KMS-11 (cell line): ENCODE data around the gene TRRAP.

Source experiments
- H2AFZ ChIP-seq: fragments of 200-600 bp; sonication (generic); 2 replicates; pipeline ENCODE4 v1.6.1; 2016; ENCODE audit warnings: antibody characterized with exemption, mixed run types, low read depth
- H3K27ac ChIP-seq: fragments of 200-600 bp; sonication (generic); 2 replicates; pipeline ENCODE4 v1.6.1; 2016; ENCODE audit warnings: mild to moderate bottlenecking, mixed run types
- H3K27me3 ChIP-seq: fragments of 200-600 bp; sonication (generic); 2 replicates; pipeline ENCODE4 v1.6.1; 2017; ENCODE audit warnings: mild to moderate bottlenecking, low read depth, mixed run types, moderate library complexity; ENCODE audit not compliant: insufficient read depth
- H3K36me3 ChIP-seq: fragments of 200-600 bp; sonication (generic); 2 replicates; pipeline ENCODE4 v1.6.1; 2017; ENCODE audit warnings: mild to moderate bottlenecking, mixed run types; ENCODE audit not compliant: insufficient read depth
- H3K4me1 ChIP-seq: fragments of 200-600 bp; sonication (generic); 2 replicates; pipeline ENCODE4 v1.6.1; 2016; ENCODE audit warnings: mild to moderate bottlenecking, low read depth, mixed run types; ENCODE audit not compliant: poor library complexity, severe bottlenecking
- H3K4me2 ChIP-seq: fragments of 200-600 bp; sonication (generic); 2 replicates; pipeline ENCODE4 v1.7.0; 2016; ENCODE audit warnings: mild to moderate bottlenecking, mixed run types
- H3K4me3 ChIP-seq: fragments of 200-600 bp; sonication (generic); IDR thresholded peaks from 2 replicates; pipeline ENCODE4 v1.6.1; 2017; ENCODE audit warnings: low read depth, low read length, mixed read lengths; ENCODE audit not compliant: insufficient read depth
- H3K79me2 ChIP-seq: fragments of 200-600 bp; sonication (generic); 2 replicates; pipeline ENCODE4 v1.6.1; 2016; ENCODE audit warnings: low read depth, mixed run types; ENCODE audit not compliant: insufficient read depth
- H3K9ac ChIP-seq: fragments of 200-600 bp; sonication (generic); 2 replicates; pipeline ENCODE4 v1.6.1; 2016; ENCODE audit warnings: mild to moderate bottlenecking, mixed run types
- H4K20me1 ChIP-seq: fragments of 200-600 bp; sonication (generic); 2 replicates; pipeline ENCODE4 v1.6.1; 2016; ENCODE audit warnings: mild to moderate bottlenecking, mixed run types; ENCODE audit not compliant: insufficient read depth
- CTCF ChIP-seq: fragments of 200-600 bp; sonication (generic); conservative IDR thresholded peaks from 2 replicates; pipeline ENCODE4 v1.6.1; 2017; ENCODE audit warnings: low read depth, mild to moderate bottlenecking, antibody characterized with exemption, low read length, moderate library complexity, mixed read lengths

Gene TRRAP

GRCh38 chr7:98868450-98868849, 9.9 kb upstream of the TRRAP start:
- Histone ChIP-seq H3K79me2 (no peaks in the 10 kb centered on the region), H3K27me3 (no peaks in the 10 kb centered on the region), H3K4me2 (no peak overlapping the region), H4K20me1 (no peaks in the 10 kb centered on the region), H3K36me3 (no peaks in the 10 kb centered on the region), H3K27ac (no peak overlapping the region), H2AFZ (no peak overlapping the region), H3K4me1 (no peaks in the 10 kb centered on the region), H3K9ac (no peak overlapping the region), H3K4me3 (no peak overlapping the region)
- no peak for TF ChIP-seq CTCF

GRCh38 chr7:98869027-98869596, 9.2 kb upstream of the TRRAP start:
- Histone ChIP-seq H4K20me1 (no peaks in the 10 kb centered on the region), H3K4me3 (no peak overlapping the region), H3K36me3 (no peaks in the 10 kb centered on the region), H3K79me2 (no peaks in the 10 kb centered on the region), H3K27me3 (no peaks in the 10 kb centered on the region), H3K4me2 (no peak overlapping the region), H3K27ac (no peak overlapping the region), H2AFZ (no peak overlapping the region), H3K4me1 (no peaks in the 10 kb centered on the region), H3K9ac (no peak overlapping the region)
- TF ChIP-seq CTCF: no peak

DNA sequence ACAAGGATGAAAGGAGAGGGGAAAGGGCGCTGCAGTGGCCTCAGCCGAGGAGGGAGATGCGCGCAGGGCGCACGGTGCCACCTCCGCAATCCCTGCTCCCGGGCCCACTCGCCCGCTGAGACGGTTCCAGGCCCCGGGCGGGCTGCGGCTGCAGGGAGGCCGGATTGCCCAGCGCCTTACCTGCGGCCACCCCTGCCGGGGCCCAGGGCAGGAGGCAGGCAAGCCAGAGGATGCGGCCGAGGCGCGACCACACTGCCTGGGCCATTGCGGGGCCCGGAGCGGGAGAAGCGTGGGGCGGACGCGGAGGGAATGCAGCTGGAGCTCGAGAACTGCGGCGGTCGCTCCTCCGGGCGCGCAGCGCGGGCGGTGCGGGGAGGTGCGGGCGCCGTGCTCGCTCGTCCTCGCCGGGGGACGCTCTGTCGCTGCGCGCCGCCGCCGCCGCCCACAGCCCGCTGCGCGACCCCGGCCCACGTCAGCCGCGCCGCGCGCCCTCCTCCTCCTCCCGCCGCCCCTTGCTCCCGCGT, 8.7 kb upstream of the TRRAP start, which contains the start of gene TMEM130:
TMEM130 (minus strand) TSS at position 418 of the 524 bp plus-strand sequence; CDS start at position 265, 153 bp downstream.
- no peak for TF ChIP-seq CTCF
- no peaks in the 10 kb centered on the region for H4K20me1 ChIP-seq
- no peak within 1 kb of the TSS for H3K9ac ChIP-seq
- no peak within 1 kb of the TSS for H3K4me2 ChIP-seq
- no peak within 1 kb of the TSS for H3K4me3 ChIP-seq
- H3K79me2 ChIP-seq: no peaks in the 10 kb centered on the region
- H3K4me1 ChIP-seq: no peaks in the 10 kb centered on the region
- no peaks in the 10 kb centered on the region for H3K36me3 ChIP-seq
- H3K27ac ChIP-seq: no peak within 1 kb of the TSS
- H2AFZ ChIP-seq: no peak within 1 kb of the TSS
- H3K27me3 ChIP-seq: no peaks in the 10 kb centered on the region

GRCh38 chr7:98870121-98870651, 8.1 kb upstream of the TRRAP start:
- Histone ChIP-seq H2AFZ (no peak overlapping the region), H3K4me1 (no peaks in the 10 kb centered on the region), H3K27ac (no peak overlapping the region), H3K4me2 (no peak overlapping the region), H4K20me1 (no peaks in the 10 kb centered on the region), H3K36me3 (no peaks in the 10 kb centered on the region), H3K79me2 (no peaks in the 10 kb centered on the region), H3K27me3 (no peaks in the 10 kb centered on the region), H3K4me3 (no peak overlapping the region), H3K9ac (no peak overlapping the region)
- no peak for TF ChIP-seq CTCF
